Nucleus accumbens (tissue), 56 donors: Measurements from ENCODE around the gene TMTC2.
A peak's percentile ranks its signal among the peaks of the same experiment; 100 is the strongest.
"Not testable (repeated sequence)": the region's sequence is repeated elsewhere in the genome, so short reads cannot be mapped to it uniquely, and the experiment has no call there.

Source experiments
- DNase-seq, 56 donors: peaks; one replicate each; lab custom pipeline; 2025; lab: John Stamatoyannopoulos, UW

The TMTC2 gene

GRCh38 chr12:82833481-82833880 is 146.8 kb downstream of the TMTC2 start:
- no peak for DNase-seq

- no peak for DNase-seq
Observed at GRCh38 chr12:82835217-82835616, 148.5 kb downstream of the TMTC2 start.

GRCh38 chr12:82838131-82838551 is 151.4 kb downstream of the TMTC2 start:
- peak in 39 of 56 donors; percentile 4 to 77 (median 38) for DNase-seq

DNA sequence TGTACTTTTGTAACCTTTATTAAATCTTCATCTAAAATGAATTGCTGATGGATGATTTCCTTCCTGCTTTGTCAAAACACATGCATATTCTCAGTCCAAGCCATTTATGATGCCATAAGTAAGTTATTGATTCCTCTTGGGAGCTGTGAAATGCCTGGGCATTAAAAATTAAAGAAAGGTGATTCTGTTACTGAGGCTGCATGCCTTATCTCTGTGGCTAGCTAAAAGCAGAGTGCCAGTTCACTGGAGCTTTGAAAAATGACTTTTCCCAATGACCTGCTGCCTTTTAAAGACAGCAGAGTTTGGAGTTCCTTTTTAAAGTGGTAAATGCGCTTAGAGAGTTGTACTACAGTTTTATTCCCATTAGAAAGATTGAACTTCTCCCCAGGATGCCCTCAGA is 152.1 kb downstream of the TMTC2 start:
- no peak for DNase-seq

- no peak for DNase-seq
Observed at GRCh38 chr12:82839796-82840195, 153.1 kb downstream of the TMTC2 start.

GRCh38 chr12:82841487-82841904 is 154.8 kb downstream of the TMTC2 start:
- DNase-seq = no peak

- DNase-seq = no peak
Observed at GRCh38 chr12:82842480-82842879, 155.8 kb downstream of the TMTC2 start.

- not testable (repeated sequence) for DNase-seq
Observed at GRCh38 chr12:82845076-82845475, 158.4 kb downstream of the TMTC2 start.

- DNase-seq = no peak
Observed at GRCh38 chr12:82848845-82849244, 162.1 kb downstream of the TMTC2 start.

DNA sequence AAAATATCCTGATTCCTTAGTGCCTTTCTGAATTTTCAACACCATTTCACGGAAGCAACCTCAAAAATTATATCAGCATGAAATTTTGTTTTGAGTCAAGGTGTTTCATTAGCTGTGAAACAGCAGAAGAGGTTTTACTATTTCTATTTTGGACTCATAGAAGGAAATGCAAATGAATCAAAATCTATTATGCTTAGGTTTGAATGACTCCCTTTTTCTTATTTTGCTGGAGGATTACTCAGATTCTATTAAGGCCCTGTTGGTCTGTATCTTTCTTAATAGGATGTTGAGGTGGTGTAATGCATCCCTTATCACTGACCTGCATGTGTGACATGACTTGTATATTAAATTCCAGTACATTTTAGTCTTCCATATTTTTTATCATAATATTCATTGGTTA is 165.8 kb downstream of the TMTC2 start:
- no peak for DNase-seq

DNA sequence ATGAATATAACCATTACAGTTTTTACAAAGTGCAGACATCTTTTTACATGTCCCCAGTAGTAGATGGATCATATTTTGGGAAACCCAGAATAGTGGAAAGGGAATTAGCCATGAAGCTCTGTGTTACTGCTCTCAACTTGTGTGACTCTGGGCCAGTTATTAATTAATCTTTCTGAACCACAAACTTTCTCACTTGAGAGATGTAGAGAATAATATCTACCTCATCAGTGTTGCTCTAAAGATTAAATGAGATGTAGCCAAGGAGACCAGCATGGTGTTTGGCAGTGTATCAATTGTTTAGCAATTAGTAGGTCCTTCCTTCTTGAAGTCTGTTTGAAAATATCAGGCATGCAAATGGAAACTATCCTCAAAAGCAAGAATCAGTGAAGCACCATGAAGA is 169.2 kb downstream of the TMTC2 start:
- no peak for DNase-seq

DNA sequence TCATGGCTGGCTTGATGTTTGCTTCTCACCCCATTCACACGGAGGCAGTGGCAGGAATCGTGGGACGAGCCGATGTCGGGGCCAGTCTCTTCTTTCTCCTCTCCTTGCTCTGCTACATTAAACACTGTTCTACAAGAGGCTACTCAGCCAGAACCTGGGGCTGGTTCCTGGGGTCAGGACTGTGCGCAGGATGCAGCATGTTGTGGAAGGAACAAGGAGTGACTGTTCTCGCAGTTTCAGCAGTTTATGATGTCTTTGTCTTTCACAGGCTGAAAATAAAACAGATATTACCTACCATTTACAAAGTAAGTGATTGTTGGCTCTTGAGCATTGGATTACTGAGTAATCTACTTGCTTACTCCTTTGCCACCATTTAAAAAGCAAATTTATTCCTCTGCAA is 170.6 kb downstream of the TMTC2 start:
- DNase-seq = no peak

- no peak for DNase-seq
Observed at GRCh38 chr12:82857911-82858533, 171.3 kb downstream of the TMTC2 start.

DNA sequence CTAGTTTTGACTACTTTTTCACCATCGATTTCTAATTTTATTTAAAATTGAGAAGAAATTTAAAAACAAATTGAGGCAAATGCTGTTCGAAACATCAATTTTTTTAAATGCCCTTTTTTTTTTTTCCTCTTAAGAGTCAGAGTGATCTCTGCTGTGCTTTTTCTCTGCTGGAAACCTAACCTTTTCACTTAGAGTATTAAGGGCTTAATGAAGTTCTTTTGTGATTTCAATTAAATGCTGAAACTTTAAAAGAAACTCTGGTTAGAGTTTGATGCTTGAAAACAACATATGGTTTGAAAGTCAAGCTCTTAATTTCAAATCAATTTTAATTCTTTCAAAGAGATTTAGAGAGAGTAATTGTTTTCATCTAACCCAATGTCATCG is 171.8 kb downstream of the TMTC2 start:
- no peak for DNase-seq

- DNase-seq = no peak
Observed at GRCh38 chr12:82862069-82862841, 175.5 kb downstream of the TMTC2 start.

DNA sequence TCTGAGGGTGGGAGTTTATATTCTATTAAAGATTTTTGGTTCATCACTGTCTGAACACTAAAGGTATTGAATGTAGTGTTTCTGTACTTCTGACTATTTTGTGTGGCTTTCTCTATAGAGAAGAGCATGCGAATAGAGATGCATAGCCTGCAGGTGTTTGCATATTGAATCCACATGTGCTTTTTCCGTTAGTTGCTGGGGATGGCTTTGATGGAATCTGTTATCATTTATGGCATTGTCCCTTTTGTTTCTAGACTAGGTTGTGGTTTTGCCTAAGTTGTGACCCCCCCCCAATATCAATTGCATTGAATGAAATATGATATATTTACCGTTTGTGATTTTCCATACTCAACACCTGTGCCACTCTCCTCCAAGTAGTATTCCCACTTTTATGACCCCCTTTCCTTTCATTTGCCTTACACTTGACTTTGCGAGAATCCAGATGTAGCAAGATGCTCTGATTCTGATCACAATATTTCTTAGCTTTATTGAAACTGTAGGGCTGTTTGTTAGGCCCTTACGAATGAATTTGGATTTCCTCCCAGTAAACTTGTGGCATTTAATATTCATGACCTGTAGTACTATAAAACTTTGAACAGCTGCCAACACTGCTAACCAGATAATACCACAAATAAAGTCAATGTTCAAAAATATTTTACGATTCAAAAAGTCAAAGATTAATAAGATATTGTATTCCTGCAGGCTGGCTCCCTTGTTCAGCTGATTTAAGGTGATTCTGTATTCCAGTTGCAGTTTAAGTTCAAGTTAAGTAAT is 176.4 kb downstream of the TMTC2 start:
- DNase-seq = no peak

- DNase-seq = no peak
Observed at GRCh38 chr12:82866227-82866775, 179.6 kb downstream of the TMTC2 start.

- DNase-seq = no peak
Observed at GRCh38 chr12:82866946-82867345, 180.2 kb downstream of the TMTC2 start.

- no peak for DNase-seq
Observed at GRCh38 chr12:82867762-82868500, 181.2 kb downstream of the TMTC2 start.

- DNase-seq = no peak
Observed at GRCh38 chr12:82870771-82871377, 184.2 kb downstream of the TMTC2 start.
